ENCODE measurements around the gene PTAR1.

DNA sequence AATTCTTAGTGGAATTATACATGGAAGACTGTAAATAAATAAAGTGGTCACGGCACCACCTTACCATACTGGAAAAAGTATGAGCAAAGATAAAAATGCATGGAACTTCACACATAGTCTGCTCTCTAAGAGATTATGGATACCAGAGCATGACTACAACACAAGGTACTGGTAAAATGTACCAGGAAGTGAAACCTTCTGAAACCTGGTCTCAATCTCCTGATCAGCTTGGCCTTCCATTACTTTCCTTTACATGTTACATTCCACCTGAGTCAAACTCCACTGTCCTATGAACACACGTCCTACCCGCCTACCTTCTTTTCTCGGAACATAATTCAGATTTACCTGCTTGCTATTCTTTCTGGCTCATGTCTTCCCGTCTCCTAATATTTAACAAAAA is 15.9 kb downstream of the PTAR1 start:
- TF ChIP-seq, protein P1, sequence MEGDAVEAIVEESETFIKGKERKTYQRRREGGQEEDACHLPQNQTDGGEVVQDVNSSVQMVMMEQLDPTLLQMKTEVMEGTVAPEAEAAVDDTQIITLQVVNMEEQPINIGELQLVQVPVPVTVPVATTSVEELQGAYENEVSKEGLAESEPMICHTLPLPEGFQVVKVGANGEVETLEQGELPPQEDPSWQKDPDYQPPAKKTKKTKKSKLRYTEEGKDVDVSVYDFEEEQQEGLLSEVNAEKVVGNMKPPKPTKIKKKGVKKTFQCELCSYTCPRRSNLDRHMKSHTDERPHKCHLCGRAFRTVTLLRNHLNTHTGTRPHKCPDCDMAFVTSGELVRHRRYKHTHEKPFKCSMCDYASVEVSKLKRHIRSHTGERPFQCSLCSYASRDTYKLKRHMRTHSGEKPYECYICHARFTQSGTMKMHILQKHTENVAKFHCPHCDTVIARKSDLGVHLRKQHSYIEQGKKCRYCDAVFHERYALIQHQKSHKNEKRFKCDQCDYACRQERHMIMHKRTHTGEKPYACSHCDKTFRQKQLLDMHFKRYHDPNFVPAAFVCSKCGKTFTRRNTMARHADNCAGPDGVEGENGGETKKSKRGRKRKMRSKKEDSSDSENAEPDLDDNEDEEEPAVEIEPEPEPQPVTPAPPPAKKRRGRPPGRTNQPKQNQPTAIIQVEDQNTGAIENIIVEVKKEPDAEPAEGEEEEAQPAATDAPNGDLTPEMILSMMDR (IDR thresholded peaks at IDR 0.05) = no peak
- TF ChIP-seq POLR2A (IDR thresholded peaks at IDR 0.05) = no peak
